ENCODE data around the gene DYNLT1. TPM values are rescaled to one million over a fixed set of nuclear protein-coding genes. Genes with fewer than 3 reads are reported as not detected.
A peak's percentile ranks its signal among the peaks of the same experiment; 100 is the strongest.
"Not testable (repeated sequence)": the region's sequence is repeated elsewhere in the genome, so short reads cannot be mapped to it uniquely, and the experiment has no call there.

DYNLT1 gene
- total RNA-seq, 1 donor = 35.0 TPM

DNA sequence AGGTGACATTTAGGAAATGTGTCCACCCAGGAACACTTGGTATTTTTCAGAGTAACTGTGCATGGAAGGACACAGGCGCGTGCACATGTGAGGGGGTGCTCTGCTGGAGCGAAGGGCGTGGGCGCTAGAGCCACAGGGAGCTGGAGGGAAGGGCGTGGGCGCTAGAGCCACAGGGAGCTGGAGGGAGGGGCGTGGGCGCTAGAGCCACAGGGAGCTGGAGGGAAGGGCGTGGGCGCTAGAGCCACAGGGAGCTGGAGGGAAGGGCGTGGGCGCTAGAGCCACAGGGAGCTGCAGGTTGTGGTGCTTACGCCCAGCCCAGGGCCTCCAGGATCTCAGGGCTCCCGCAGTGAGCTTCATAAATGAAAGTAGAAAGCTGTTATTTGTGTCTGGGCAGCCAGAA, 38.5 kb downstream of the DYNLT1 start:
- not testable (repeated sequence) for DNase-seq (ENCODE audit: low read depth in 2 of 3, low spot score in 2 of 3)

DNA sequence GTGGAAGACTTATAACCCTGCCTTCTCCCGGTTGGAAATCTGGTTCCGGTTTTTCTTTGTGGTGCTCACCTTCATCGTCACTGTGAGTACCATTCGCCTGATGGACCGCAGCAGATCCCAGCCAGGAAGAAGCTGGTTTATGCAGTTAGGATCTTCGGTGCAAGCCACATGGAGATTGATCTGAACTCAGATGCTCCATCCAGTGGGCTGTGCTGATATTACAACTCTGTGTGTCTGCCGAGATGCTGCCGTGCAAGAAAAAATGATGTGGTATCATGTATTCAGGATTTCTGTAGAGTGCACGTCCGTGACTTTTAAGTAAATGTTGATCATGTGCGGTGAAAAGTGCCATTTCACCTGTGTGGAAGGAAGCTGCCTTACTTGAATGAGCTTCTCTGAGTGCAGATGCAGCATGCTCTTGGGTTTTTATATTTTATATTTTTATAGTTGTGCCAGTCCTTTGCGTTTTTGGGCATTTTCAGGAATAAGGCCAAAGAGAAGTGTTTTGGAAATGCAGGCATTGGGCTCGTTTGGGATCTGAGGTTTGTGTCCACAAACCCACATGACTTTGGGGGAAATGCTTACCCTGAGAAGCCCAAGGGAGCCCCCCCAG, 39.2 kb downstream of the DYNLT1 start:
- peak; percentile 14 to 80 (median 49) for DNase-seq (ENCODE audit: low read depth in 2 of 3, low spot score in 2 of 3)

DNA sequence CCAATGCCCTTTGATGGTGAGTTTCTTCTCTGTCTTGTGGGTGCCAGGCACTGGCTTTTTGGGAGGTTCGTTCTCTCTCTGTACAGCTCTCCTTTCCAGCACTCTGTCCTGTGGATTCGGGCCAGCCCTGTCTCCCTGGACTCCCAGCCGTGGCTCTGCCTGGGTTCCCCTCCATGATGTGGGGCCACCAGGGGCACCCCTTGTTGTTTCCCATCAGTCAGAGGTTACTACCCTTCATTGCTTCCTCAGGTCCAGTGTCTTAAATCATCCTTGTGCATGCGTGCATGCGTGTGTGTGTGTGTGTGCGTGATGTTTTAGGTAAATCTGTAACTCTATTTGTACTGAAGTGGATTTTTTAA, 40.5 kb downstream of the DYNLT1 start:
- DNase-seq (ENCODE audit: low read depth in 2 of 3, low spot score in 2 of 3) = no peak

DNA sequence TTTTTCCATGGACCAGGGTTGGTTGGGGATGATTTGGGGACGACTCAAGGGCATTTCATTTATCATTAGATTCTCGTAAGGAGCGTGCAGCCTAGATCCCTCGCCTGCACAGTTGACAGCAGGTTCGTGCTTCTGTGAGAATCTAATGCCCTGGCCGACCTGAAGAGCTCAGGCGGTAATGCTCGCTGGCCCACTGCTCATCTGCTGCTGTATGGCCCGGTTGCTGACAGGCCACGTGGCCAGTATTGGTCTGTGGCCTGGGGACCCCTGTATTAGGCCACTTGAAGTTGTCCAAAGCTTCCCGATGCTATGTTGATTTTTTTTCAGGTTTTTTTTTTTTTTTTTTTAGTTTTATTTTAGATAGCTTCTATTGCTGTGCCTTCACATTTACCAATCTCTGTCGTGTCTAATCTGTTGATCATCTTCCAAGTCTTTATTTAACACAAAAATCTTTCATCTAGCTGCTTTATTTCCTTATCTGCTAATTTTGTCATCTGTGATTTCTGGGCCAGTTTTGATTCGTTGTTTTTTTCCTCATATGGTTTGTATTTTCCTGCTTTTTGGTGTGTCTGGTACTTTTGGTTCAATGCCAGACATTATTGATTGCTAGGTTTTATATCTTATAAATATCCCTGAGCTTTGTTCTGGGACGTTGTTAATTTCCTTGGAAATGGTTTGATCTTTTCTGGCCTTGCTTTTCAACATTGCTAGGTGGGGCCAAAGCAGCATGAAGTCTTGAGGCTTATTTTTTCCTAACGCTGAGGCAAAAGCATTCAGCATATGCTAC, 41.1 kb downstream of the DYNLT1 start:
- DNase-seq (ENCODE audit: low read depth in 2 of 3, low spot score in 2 of 3) = no peak

DNA sequence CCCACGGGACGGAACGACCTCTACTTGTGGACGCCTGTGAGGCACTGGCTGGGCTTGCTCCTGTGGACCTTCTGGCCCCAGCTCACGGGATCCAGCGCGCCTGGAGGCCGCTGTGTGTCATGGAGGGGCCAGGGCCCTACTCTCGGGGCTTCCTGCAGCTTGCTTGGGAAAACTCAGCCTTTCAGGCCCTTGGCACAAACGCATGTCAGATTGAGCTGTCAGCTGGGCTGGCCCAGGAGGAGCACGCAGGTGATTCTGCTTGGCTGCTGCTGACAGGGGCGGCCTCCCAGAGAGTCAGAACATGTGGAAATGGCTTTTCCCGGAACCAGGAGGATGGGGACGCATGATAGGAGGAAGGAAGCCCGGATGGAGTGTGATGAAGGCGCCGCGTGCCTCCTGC, 44.9 kb downstream of the DYNLT1 start:
- no peak for DNase-seq (ENCODE audit: low read depth in 2 of 3, low spot score in 2 of 3)

DNA sequence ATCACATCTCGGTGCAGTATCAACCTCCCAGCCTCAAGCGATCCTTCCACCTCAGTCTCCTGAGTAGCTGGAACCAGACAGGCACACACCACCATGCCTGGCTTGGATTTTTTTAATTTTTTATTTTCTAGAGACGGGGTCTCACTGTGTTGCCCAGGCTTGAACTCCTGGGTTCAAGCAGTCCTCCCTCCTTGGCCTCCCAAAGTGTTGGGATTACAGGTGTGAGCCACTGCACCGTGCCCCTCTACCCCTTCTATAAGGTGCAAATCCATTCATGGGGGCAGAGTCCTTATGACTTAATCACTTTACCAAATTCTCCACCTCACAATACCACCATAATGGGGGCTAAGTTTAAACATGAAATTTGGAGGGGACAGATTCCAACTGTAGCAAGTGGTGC, 47.0 kb downstream of the DYNLT1 start:
- DNase-seq (ENCODE audit: low read depth in 2 of 3, low spot score in 2 of 3) = no peak

DNA sequence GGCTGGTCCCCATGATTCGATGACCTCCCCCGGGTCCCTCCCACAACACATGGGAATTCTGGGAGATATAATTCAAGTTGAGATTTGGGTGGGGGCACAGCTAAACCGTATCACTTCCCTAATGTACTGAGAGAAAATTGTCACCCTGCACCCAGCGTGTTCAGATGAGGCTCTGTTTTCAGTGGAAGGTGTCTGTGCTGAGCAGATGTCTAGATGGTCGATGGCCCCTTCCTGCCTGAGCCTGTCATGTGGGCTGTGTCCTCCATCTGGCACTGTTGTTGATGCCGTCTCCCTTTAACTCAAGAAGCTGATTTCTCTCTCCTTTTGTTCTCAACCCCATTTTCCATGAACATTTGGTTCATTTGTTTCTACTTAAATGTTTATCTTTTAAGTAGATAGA, 47.7 kb downstream of the DYNLT1 start:
- DNase-seq (ENCODE audit: low read depth in 2 of 3, low spot score in 2 of 3) = no peak

DNA sequence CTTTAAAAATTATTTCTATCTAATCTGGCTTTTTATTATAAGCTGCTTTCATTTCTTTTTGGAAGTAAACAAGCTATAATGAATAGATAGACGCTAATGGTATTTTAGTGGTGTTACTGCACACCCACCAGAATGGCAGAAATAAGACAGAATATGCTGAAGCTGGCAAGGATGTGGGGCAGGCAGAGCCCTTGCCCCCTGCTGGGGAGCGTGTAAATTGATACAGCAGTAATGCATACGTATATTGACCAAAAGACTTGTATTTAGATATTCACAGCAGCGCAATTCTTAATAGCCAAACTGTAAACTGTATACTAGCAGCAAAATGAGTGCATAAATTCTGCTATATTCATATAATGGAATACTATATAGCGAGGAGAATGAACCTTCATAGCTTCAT, 49.3 kb downstream of the DYNLT1 start:
- DNase-seq (ENCODE audit: low read depth in 2 of 3, low spot score in 2 of 3) = peak in 2 of 3 donors; percentile 34 to 57

DNA sequence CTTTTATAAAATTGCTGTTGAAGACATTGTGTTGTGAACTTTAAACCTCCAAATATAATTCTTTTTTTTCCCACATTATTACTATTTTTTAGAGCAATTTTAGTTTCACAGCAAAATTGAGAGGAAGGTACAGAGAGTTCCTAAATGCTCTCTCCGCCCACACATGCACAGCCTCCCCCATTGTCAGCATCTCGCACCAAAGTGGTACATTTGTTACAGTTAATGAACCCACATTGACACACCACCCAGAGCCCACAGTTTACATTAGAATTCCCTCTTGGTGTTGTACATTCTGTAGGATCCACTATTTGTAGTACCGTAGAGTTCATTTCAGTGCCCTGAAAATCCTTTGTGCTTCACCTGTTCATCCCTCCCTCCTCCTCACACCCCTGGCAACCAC, 50.9 kb downstream of the DYNLT1 start:
- no peak for DNase-seq (ENCODE audit: low read depth in 2 of 3, low spot score in 2 of 3)

DNA sequence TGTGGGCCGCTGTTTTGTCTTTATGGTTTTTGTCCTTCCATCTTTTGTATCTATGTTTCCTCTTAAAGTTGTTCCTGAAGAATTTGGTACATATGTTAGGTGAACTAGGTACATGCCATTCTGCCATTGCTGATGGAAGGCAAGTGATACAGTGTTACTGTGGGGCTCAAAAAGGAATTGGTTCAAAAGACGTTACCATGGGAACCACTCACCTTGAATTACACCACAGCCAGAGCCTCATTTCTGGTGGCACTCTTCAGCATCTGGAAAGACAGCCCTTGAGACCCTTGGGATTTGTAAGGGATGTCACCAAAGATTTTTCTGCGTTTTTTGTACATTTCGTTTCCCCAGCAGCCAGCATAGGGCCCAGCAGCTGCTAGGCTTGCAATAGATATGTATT, 52.7 kb downstream of the DYNLT1 start:
- DNase-seq (ENCODE audit: low read depth in 2 of 3, low spot score in 2 of 3) = no peak

DNA sequence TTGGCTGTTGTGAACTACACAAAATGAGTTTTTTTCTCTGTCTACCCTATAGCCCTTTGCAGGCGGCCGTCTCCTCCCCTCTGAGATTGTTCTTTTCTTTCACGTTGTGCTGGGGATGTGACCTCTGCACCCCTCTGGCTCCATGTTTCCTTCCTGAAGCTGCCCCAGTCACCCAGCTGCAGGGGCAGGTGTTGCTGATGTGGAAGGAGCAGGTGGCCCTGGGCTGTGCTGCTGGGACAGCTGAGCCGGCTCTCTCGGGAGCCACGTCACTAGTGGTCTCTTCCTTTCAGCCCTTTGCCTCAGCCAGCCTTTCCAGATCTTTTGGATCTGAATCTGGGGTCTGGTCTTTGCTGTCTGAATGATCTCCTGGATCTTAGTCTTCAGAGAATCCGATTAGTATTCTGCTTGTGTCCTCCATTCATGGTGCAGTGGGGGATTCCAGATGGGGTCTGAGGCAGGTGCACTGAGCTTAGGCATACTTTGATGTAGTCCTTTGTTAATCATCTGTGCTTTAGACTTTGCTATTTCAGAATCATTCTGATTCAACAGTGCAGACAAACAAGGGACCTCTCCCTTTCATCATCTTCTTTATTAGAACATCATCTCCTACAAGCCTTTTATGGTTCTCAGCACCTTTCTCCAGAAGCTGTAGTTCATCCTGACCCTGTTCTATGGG, 53.3 kb downstream of the DYNLT1 start:
- no peak for DNase-seq (ENCODE audit: low read depth in 2 of 3, low spot score in 2 of 3)

DNA sequence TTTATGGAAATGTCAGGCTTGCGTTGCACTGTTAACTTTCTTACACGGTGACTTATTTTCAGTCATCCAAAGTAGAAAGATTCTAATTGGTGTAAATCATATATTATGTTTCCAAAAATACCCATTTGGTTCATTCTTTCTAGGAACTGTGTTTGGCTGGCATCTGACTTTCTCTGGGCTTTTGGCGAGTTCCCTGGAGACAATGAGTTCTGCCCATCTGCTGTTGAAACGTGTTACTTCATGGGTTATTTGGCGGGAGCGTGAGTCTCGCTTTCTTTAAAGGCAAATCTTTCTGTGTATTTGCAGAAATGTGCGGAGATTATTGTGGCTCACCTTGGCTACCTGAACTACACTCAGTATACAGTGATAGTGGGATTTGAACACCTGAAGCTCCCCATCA, 55.2 kb downstream of the DYNLT1 start:
- no peak for DNase-seq (ENCODE audit: low read depth in 2 of 3, low spot score in 2 of 3)

DNA sequence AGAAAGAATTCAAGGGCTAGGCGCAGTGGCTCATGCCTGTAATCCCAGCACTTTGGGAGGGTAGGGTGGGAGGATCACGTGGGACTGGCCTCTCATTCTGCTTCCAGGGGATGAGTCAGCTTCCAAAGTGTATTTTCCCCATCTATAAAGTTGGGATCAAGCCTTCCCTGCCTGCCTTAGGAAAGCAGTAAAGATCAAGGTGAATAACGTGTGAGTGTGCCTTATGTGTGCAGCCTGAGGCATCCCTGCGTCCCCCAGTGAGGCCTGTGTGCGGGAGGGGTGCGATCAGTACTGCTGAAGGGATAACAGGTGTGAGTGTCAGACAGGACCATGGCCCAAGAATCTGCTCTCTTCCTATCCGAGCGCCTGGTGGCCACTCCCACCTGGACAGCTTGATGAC, 57.9 kb downstream of the DYNLT1 start:
- DNase-seq (ENCODE audit: low read depth in 2 of 3, low spot score in 2 of 3) = no peak

Small RNA genes within 50 kb of the gene (small RNA-seq; reads per million reads assigned to genes)
- not detected for gene MIR7161

Other genes starting within 250 kb of the DYNLT1 start
- gene TMEM181, start 84.7 kb downstream of the DYNLT1 start, total RNA-seq = 14.3 TPM
- gene SYTL3, start 5.3 kb upstream of the DYNLT1 start, total RNA-seq = 6.5 TPM
- 80.8 TPM for gene EZR, start 174.6 kb upstream of the DYNLT1 start, total RNA-seq